Panc1 (cell line): ENCODE measurements around the gene ATP11C.

Source experiments
- TCF7L2 ChIP-seq: IDR thresholded peaks from 2 replicates; pipeline ENCODE4 v1.6.1; 2011; ENCODE audit warnings: mild to moderate bottlenecking, low read depth, low read length, inconsistent platforms
- TF ChIP-seq, protein P1 (sequence below): fragments of 450-650 bp; IDR thresholded peaks from 2 replicates; pipeline ENCODE4 v1.5.1; 2017; ENCODE audit warnings: mild to moderate bottlenecking
- TF ChIP-seq, protein P2 (sequence below), 2 experiments: IDR thresholded peaks; 2 replicates each; pipeline ENCODE4 v1.6.1; 2011 to 2012; ENCODE audit warnings: low read depth in 2 of 2, control low read depth in 1 of 2, low read length in 1 of 2, mild to moderate bottlenecking in 1 of 2, moderate library complexity in 1 of 2; ENCODE audit not compliant: insufficient read depth in 1 of 2

DNA sequence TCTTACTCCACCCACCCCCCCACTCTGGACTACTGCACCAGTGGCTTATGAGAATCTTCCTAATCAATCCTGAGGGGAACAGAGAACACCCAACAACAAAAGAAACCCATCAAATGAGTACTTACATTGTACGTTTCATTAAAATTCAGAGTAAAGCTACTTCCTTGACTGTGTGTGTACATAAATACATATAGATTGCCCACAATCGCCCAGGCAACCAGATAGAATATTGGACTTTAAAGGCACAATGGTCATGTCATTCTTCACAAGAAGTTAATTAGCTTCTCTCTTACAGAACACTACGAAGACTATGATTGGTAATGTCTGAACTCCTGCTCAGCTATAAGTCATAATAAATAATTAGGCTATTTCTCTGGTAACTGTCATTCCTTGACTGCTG is 12.2 kb upstream of the ATP11C start:
- TF ChIP-seq, protein P1, sequence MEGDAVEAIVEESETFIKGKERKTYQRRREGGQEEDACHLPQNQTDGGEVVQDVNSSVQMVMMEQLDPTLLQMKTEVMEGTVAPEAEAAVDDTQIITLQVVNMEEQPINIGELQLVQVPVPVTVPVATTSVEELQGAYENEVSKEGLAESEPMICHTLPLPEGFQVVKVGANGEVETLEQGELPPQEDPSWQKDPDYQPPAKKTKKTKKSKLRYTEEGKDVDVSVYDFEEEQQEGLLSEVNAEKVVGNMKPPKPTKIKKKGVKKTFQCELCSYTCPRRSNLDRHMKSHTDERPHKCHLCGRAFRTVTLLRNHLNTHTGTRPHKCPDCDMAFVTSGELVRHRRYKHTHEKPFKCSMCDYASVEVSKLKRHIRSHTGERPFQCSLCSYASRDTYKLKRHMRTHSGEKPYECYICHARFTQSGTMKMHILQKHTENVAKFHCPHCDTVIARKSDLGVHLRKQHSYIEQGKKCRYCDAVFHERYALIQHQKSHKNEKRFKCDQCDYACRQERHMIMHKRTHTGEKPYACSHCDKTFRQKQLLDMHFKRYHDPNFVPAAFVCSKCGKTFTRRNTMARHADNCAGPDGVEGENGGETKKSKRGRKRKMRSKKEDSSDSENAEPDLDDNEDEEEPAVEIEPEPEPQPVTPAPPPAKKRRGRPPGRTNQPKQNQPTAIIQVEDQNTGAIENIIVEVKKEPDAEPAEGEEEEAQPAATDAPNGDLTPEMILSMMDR: no peak
- TF ChIP-seq, protein P2, sequence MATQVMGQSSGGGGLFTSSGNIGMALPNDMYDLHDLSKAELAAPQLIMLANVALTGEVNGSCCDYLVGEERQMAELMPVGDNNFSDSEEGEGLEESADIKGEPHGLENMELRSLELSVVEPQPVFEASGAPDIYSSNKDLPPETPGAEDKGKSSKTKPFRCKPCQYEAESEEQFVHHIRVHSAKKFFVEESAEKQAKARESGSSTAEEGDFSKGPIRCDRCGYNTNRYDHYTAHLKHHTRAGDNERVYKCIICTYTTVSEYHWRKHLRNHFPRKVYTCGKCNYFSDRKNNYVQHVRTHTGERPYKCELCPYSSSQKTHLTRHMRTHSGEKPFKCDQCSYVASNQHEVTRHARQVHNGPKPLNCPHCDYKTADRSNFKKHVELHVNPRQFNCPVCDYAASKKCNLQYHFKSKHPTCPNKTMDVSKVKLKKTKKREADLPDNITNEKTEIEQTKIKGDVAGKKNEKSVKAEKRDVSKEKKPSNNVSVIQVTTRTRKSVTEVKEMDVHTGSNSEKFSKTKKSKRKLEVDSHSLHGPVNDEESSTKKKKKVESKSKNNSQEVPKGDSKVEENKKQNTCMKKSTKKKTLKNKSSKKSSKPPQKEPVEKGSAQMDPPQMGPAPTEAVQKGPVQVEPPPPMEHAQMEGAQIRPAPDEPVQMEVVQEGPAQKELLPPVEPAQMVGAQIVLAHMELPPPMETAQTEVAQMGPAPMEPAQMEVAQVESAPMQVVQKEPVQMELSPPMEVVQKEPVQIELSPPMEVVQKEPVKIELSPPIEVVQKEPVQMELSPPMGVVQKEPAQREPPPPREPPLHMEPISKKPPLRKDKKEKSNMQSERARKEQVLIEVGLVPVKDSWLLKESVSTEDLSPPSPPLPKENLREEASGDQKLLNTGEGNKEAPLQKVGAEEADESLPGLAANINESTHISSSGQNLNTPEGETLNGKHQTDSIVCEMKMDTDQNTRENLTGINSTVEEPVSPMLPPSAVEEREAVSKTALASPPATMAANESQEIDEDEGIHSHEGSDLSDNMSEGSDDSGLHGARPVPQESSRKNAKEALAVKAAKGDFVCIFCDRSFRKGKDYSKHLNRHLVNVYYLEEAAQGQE (IDR thresholded peaks at IDR 0.05; ENCODE audit: insufficient read depth in 1 of 2, low read depth in 2 of 2, low read length in 1 of 2): no peak
- no peak for TF ChIP-seq TCF7L2
